ENCODE measurements around the gene SCGN. TPM values are rescaled to one million over a fixed set of nuclear protein-coding genes. Genes with fewer than 3 reads are reported as not detected.

Gene SCGN, protein sequence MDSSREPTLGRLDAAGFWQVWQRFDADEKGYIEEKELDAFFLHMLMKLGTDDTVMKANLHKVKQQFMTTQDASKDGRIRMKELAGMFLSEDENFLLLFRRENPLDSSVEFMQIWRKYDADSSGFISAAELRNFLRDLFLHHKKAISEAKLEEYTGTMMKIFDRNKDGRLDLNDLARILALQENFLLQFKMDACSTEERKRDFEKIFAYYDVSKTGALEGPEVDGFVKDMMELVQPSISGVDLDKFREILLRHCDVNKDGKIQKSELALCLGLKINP
- 0.62 TPM for total RNA-seq

DNA sequence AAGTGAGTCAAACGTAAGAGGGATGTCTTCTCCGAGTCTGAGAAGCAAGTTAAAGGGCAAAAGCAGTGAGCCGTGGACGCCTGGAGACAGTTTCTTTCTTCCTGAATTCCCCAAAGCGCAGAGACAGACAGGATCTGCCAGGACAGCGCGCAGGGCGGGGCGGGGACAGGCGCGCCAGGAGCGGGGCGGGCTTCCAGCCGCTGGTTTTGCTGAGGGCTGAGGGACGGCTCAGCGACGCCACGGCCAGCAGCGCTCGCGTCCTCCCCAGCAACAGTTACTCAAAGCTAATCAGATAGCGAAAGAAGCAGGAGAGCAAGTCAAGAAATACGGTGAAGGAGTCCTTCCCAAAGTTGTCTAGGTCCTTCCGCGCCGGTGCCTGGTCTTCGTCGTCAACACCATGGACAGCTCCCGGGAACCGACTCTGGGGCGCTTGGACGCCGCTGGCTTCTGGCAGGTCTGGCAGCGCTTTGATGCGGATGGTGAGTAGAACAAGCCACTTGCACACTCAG lies at the start of gene SCGN:
Gene SCGN, plus strand, starts transcription at position 209 of the 509 bp plus-strand sequence. Its CDS starts 189 bp downstream, at position 398.
- peak; percentile 87 for DNase-seq

DNA sequence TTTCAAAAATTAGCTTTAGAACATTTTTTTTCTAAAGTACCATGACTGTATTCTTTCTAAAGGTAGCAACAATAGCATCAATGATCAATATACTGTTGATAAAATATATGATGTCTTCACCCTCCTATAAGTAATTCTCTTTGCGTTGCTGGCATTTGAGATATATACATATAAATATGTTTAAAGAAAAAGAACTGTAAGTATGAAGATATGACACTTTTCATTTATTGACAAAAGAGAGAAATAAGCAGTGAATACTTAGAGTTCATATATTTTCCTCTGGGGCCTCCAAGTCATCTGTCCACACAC lies 49.4 kb upstream of the SCGN start:
- no peak for DNase-seq

DNA sequence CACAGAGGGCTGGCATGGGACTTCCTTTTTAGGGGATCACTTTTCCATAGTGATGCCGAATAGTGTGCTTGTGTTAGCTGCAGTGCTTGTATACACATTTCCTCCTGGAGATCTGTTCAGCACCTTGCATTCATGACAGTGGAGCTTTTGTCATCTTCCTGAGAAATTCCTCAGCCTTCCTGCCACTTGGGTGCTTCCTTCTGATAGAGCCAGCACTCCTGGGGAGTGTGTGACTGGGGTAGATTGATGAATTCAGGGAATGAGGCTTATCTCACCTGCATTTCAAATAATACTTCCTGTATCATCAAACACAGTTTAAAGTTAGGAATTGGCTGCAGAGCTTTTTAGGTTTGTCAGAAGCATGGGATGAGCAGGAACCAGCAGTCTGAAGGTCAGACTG lies 48.8 kb upstream of the SCGN start:
- DNase-seq = no peak

DNA sequence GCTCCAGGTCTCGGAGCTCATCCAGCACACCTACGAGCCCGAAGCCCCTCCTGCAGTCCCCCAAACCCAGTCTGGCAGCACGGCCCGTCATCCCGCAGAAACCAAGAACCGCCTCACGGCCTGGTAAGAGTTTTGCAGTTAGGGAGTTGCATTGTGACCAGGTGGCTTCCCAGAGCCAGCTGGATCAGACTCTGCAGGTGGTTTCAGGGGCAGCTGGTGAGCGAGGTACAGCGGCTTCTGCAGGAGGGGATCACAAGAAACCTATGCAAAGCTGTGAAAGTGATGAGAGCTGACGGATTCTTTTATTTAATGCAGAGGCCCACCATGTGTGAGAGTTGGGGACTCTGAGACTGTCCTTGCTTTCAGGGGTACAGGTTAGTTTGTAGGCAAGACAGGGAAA lies 45.9 kb upstream of the SCGN start:
- DNase-seq = no peak

DNA sequence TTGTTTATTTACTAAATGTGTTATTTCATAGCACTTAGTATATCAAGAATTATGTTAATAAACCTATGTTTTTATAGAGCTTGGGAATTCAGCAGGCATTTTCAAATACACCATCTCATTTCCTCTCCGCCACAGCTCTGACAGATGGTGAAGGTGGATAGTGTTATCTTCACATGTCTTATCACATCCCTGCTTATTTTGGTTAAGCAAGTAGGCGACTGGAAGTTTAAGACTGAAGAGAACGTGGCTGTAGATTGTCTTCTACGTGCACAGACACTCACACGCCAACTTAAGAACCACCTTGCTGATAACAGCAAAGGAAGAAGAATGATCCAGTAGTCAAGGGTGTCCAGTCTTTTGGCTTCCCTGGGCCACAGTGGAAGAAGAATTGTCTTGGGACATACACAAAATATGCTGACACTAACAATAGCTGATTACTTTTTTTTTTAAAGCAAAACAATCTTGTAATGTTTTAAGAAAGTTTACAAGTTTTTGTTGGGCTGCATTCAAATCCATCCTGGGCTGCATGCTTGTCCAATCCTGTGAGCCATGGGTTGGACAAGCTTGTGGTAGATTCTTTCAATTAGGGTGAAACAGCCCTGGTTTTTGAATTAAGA lies 43.3 kb upstream of the SCGN start:
- no peak for DNase-seq

DNA sequence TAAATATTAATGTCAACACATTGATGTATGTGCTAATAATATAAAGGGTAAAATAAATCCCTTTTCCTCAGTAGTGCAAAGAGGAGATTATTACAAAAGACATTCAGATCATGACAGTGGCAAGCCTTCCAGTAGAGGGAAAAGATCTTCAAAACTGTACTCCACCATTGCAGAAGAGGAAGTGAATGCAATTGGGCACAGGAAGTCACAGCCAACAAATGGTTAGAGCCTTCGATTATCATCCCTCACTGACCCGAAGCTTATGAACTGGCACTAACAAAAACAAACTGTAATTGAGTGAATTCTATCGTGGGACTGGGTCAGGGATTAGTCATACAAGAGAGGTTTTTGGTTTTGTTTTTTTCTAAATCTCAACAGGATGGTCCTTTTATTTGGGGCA lies 39.3 kb upstream of the SCGN start:
- no peak for DNase-seq

DNA sequence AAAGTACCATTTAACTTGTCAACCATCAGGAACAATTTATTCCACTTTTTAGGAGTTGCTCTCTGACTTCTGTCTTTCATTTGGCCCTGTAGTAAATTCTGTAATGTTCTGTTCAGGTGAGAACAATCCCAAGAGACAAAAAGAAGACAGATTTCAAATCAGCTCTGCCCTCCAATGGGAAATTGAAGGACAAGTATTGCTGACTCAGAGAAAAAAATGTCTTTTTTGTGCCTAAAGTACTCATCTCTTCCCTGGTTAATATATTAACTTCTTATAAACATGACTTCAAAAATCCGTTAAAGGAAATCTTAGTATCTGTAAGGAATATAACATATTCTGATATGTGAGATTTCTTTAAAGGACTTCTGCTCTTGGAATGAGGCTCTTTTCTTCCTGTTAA lies 38.6 kb upstream of the SCGN start:
- DNase-seq = no peak

DNA sequence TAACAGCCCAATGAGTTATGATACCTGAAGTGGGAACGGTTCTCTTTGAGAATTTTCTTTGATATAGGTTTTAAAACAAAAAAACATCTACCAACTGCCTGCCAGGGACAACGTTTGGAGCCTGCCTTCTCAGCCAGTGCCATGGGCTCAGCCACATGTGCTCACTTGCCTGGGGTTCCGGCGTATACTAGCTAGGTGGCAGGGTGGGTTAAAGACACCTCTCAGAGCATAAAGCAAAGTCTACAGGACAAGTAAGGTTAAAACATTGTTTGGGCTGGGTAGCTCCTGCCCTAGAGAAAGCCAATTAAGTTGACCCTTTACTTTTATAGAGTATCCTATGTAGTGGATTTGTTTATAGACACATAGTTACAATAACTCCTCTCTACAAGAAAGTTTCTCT lies 38.0 kb upstream of the SCGN start:
- no peak for DNase-seq

DNA sequence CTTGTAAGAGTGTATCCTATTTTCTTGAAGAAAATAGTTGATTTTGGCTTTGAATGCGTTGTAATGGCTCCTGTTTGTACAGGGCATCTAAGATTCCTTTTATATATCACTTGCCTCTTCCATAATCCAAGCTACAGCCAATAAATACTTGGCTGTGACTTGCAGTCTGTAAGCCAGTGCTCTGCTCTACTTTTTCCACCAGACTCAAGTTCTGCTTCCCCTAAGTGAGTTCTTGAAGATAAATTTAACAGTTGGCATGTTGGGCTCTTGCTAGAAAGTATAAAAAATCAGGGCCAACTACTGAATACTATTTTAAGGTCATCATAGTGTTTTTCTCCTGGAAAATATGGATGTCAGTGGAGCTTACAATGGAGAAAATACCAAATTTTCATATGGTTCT lies 36.5 kb upstream of the SCGN start:
- DNase-seq = no peak

DNA sequence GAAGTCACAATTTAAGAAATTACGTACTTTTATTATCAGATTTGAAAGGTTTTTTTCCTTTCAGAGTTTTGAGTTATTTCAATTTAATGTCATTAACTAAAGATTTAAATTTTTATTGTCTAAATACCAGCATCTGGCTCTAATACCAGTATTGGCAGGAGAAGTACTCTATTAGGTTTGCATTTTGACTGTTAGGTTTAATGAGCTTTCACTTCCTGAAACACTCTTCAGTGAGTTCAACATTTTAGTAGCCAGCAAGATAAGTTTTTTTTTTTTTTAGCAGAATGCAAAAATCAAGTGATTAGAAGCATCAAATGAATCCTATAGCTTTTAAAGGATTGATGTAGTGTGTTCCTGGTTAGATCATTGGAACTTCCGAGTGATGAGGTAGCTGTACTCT lies 34.0 kb upstream of the SCGN start:
- no peak for DNase-seq

DNA sequence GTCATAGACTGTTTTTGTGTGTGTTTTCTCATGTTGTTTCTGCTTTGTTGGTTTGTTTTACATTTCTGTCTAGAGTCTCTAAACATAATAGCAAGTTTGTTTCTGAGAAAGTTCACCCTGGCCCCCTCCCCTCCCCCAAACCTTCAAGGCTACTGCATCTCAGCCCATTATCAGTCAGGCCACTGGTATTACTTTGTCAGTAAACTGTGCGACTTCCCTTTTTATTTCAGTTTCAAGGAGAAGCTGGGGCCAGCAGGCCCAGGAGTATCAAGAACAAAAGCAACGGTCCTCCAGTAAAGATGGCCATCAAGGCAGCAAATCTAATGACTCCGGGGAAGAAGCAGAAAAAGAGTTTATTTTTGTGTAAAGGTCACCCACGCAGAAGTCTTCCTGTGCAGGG lies 32.8 kb upstream of the SCGN start:
- DNase-seq = no peak

DNA sequence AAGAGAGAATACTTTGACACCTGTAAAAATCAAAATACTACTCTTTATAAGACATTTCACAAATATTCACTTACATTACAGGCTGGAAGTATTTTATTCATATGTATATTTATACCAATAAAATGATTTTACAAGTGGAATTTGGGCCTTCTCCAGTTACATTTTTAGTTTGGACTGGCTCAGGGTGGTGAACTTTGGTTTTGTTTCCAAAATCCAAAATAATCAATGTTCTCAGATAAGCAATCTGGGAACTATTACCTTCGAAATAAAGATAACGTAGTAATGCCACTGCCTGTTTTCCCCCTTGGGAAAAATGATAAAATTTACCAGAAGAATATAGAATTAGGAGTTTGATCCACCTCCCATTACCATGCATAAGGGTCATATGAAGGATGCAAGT lies 31.6 kb upstream of the SCGN start:
- no peak for DNase-seq

DNA sequence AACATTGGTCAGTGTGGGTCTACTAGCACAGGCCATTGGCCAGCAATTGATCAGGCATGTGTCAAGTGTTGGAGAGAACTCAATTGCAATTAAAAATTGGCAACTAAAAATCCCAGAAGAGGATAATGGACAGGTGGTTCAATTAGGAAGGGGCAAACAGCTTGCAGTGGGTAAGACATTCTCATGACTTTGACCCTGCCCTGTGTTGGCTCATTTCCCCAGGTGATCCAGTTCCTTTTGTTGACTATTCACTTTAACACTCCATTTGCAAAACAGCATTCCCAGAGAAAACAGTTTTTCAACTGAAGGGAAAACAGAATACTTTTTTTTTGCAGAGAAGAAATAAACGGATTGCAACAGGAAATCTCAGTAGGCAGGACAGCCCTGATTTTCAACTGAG lies 28.9 kb upstream of the SCGN start:
- no peak for DNase-seq

DNA sequence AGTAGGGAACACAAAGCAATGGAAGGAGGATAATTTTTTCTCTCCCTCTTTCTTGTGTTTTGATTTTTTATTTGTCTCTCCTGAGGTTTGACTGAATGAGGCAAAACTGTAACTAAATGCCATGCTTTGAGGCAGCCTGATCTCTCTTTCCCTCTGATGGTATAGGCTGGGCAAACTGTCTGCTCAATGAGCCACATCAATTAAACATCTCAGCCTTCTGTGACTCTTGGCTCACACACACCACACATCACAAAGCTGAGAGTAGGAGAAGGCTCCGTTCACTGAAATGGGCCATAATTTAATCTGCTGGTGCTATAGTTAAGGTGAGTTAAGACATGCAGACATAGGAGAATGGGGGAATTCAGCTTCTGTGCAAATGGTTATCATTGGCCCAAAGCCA lies 28.1 kb upstream of the SCGN start:
- no peak for DNase-seq

DNA sequence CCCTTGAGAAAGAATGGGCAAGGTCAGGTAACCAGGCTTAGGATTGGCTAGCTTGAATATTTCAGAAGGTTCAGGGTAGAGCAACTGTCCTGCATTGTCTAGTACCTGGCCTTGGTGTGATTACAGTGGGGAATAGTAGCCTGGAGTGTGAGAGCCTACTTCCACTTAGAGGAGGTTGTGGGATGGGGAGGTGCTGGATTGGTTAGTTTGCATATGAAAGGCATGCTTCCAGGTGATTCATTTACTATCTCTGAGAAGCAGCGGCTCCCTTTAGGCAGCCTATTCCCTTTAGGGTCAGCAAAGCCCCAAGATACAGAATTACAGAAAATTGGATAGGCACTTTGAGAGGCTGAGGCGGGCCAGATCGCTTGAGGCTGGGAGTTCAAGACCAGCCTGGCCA lies 25.0 kb upstream of the SCGN start:
- DNase-seq = no peak

DNA sequence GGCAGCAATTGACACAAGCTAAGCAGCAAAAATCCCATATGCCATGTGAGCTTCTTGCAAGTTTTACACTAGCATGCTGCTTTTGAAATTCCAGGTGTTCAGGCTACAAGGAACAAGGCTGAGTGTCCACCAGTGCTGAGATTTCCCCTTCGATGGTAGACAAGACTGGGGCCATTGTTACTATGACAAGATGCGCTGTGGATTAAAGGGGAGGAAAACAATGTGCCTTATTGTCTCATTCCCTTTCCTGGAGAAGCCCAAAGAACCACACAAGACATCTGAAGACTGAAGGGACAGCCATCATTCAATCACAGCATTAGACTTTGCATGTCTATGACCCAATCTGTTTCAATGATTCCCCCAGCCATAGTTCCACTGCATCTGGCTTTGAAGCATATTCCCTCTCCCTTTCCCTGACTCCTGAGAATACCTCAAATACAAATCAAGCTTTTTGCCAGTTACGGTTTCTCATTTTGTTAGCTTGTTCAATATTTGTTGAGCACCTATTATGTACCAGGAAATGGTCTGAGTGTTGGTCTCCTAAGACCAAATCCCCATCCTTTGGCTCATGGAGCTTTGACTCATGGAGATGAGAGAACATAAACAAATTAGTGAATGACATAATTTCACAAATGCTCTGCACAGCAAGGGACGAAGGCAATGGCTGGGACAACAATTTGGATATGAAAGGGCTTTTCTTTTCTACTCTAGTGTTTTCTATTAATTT lies 23.4 kb upstream of the SCGN start:
- DNase-seq = no peak

DNA sequence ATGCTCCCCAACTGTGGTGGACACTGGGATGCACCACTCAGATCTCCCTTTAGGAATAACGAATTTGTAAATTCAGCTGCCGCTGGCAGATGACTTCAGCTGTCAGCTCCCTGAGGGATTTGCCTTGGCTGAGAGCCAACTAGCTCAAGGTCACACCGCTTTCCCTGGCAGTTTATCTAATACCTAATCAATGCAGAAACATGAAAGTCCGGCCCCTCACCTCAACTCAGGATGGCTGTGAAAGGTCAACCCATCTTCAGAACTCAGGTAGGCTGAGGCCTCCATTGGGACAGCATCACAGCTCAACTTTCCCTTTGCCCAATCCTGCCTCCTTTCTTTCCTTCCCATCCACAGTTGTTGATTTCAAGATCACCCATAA lies 22.8 kb upstream of the SCGN start:
- DNase-seq = no peak

DNA sequence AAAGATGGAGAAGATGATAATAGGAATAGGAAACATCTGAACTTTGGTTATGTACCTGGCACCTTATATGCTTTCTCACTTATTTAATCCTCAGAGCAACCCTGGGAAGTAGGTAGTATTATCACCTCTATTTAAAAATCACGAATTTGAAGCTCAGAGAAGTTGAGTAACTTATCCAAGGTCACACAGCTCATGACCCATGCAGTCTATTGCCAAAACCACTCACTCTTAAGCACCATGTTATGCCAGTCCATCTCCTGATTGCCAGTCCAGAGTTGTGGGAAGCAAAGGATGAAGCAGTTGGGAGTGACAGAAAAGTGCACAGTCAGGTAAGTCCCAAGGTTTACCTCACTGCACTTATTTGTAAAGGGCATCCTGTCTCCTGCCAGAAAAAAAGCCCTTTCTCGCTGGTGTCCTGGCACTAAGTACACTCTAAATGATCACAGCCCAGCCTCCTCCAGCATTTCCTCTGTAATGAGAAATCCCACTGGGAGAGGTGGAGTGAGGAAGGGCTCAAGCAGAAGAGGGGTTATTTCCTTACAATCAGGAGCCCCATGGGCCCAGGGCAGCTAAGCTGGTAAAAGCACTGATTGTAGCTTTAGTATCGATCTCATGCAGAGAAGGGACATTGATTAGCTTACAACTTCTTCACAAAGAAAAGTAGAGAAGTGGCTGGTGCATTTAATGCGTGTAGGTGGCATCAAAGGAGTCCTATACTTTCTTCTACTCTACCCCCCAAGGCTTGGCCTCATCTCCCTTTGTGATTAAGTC lies 21.3 kb upstream of the SCGN start:
- no peak for DNase-seq

DNA sequence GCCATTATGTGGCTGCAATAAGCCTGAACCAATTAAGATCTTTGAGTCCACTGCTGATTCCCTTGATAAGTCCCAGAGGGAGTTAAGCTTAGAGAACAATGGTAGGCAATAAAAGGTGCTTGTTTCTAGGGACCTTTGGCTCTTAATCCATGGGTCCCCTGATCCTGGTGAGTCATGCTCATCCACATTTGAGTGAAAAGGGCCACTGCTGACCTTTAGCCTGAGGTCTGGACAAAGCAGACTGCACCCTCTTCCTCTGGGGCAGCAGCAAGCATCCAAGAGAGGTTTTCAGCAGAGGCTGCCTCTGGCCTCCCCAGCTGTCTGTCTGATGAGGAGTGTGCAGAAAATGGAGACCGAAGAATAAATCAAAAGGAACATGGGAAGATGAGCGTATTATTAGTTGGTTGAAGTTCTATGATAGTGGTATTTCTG lies 16.1 kb upstream of the SCGN start:
- DNase-seq = no peak

DNA sequence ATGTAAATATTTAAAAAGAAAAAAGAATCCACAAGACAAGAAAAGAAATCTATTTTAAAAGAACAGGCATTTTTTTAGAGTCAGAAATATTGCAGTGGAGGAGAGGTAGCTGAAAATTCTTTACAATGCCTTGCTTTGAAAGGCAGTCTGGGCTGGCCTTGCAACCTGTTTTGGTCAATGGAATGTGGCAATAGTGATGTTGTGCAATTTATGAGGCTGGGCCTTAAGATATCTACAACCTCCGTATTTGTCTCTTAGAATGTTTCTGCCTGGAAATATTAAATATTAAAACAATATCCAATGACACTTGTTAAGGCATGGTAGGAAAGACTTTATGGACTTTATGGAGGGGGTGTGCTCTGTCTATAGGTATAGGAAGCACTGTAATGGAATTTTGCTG lies 14.8 kb upstream of the SCGN start:
- no peak for DNase-seq

DNA sequence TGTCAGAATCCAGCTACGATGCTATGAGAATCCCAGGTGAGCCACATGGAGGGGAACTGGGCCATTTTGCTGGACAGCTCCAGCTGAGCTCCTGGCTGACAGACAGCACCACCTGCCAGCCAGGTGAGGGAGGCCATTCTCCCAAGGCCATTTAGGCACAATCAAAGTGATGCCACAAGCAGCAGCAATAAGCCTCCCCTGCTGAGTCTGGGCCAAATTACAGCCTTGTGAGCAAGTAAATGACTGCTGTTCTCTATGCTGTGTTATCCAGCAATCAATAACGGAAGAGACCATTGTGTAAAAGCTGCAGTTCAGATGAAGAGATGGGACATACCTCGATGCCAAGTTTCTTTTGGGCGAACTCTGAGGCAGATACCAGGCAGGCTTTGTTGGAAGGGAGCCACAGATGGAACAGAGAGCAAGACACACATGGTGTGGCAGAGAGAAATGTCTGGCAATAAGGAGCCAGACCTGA lies 14.0 kb upstream of the SCGN start:
- DNase-seq = no peak

DNA sequence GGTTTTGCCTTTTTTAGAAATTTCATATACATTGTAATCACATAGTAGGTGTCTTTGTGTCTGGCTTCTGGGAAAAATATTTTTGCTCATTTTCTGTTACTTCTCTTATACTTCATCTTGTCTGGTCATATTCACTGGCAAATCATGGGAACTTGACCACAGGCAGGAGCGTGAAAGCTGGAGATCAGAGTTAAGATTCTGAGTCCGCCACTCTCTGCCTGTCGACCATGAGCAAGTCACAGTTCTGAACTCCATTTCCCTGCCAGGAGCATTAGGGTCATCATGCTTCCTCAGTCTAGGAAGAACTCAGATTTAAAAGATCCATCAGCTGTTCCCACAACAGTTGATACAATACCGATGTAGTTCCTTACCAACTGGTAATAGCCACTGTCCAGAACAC lies 12.4 kb upstream of the SCGN start:
- no peak for DNase-seq

DNA sequence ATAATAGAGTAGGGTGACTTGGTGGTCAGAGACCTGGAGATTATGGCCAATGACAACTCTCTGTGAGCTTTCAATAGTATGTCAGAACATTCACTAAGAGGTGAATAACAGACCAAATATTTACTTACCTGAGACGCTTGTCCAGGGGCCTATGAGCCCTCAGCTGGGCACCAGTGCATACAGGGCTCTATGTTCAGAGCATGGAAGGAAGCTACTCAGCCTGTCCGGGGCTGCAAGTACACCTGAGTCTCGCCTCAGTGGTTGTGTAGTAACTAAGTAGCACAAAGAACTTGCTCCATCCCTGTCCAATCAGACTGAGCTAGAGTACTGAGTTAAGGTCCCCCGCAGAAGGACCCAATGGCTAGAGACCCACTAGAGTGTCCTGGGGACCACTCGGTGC lies 11.6 kb upstream of the SCGN start:
- no peak for DNase-seq

Data from tongue (tissue), 2 donors.